Lung (tissue), 12 donors: Measurements from ENCODE around the gene C3orf52. TPM values are rescaled to one million over a fixed set of nuclear protein-coding genes. Genes with fewer than 3 reads are reported as not detected.
"Not testable (repeated sequence)": the region's sequence is repeated elsewhere in the genome, so short reads cannot be mapped to it uniquely, and the experiment has no call there.

Experiments
- ATAC-seq: fragments of 200-7000 bp; cut with Tn5 transposase; one replicate; pipeline ENCODE4 v1.9.1; 2020; ENCODE audit warnings: moderate number of reproducible peaks; ENCODE audit not compliant: insufficient read depth, low FRiP score
- DNase-seq, 3 donors: peaks; one replicate each; pipeline ENCODE4 v3.0.0-alpha.2; 2013 to 2017
- H3K27ac ChIP-seq, 2 donors: one replicate each; pipeline ENCODE4 v1.5.1; 2013; ENCODE audit warnings: mild to moderate bottlenecking in 2 of 2, moderate library complexity in 2 of 2, control low read depth in 1 of 2, inconsistent platforms in 1 of 2, low read depth in 1 of 2, low read length in 1 of 2
- H3K27me3 ChIP-seq, 3 donors: one replicate each; pipeline ENCODE4 v1.5.1; 2013; ENCODE audit warnings: low read length in 2 of 3; ENCODE audit not compliant: control insufficient read depth in 3 of 3, insufficient read depth in 3 of 3
- H3K36me3 ChIP-seq, 4 donors: one replicate each; pipeline ENCODE4 v1.5.1; 2013; ENCODE audit warnings: low read length in 4 of 4, mild to moderate bottlenecking in 1 of 4, moderate library complexity in 1 of 4; ENCODE audit not compliant: control insufficient read depth in 4 of 4, insufficient read depth in 4 of 4
- H3K4me1 ChIP-seq, 5 donors: one replicate each; pipeline ENCODE4 v1.5.1; 2013; ENCODE audit warnings: low read length in 5 of 5, mild to moderate bottlenecking in 2 of 5, moderate library complexity in 1 of 5; ENCODE audit not compliant: control insufficient read depth in 5 of 5, insufficient read depth in 5 of 5
- H3K4me3 ChIP-seq: one replicate; pipeline ENCODE4 v1.5.1; 2013; ENCODE audit warnings: mild to moderate bottlenecking, control low read depth, moderate library complexity
- H3K9ac ChIP-seq, 2 donors: one replicate each; pipeline ENCODE4 v1.5.1; 2013; ENCODE audit warnings: low read length in 2 of 2, control low read depth in 1 of 2; ENCODE audit not compliant: insufficient read depth in 1 of 2
- H3K9me3 ChIP-seq, 4 donors: one replicate each; pipeline ENCODE4 v1.5.1; 2013; ENCODE audit warnings: low read length in 3 of 4, mild to moderate bottlenecking in 1 of 4, moderate library complexity in 1 of 4; ENCODE audit not compliant: control insufficient read depth in 4 of 4, insufficient read depth in 3 of 4
- CTCF ChIP-seq: IDR thresholded peaks from 2 replicates; pipeline ENCODE4 v1.5.1; 2012; ENCODE audit warnings: mild to moderate bottlenecking; ENCODE audit errors: control extremely low read depth, extremely low read depth
- WGBS, 2 donors: extraction: QIAGEN DNeasy Blood & Tissue Kit; methylation state at CpG; one replicate each; pipeline ENCODE4 v1.1.7; 2013; 5-methylcytosine and 5-hydroxymethylcytosine counted together
- polyA plus RNA-seq, 2 donors: library from polyadenylated mRNA; stranded (reverse); fragments of 200-250 nt; gene quantifications; one replicate each; pipeline ENCODE4 v1.2.1, GENCODE V29; 2013
- total RNA-seq, 2 donors: library from RNA; depleted of rRNA in 1 of 2; stranded (reverse); fragments of >200 nt in 1 of 2; gene quantifications; one replicate each; pipeline ENCODE4 v1.2.1, GENCODE V29; 2014 to 2021
- donor health status: control.
- donor health status: control.
- donor health status: Bipolar disorder and iron deficiency.
- donor health status: healthy.
- donor health status: DM: yes; HTN: yes; CAD: no.

C3orf52 gene
- total and polyA plus RNA-seq, 4 donors, result 6.5 to 22.4 (median 14.5) TPM

DNA sequence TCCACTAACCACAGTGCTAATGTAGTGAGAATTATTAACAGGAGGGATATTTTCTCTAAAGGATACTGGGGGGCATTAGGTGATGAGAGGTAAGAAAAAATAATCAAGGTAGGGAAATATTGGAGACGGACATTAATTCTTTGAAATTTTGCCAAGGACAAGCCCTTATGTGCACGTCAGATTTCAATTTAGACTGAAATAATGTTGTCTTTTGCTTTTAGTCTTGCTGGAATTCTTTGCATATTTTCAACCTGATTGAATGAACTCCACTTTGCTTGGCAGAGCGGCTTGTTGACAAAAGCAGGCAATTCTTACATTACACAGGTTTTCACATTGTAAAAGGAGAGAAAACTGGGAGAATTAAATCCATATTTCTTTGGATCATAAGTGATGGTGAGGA is 25.0 kb upstream of the C3orf52 start:
- Histone ChIP-seq H3K9me3 (no peaks in the 10 kb centered on the region), H3K36me3 (no peaks in the 10 kb centered on the region), H3K27me3 (no peaks in the 10 kb centered on the region), H3K27ac (no peak overlapping the region), H3K9ac (no peak overlapping the region), H3K4me1 (no peaks in the 10 kb centered on the region), H3K4me3 (no peak overlapping the region)
- WGBS, 2 donors, result 53 to 81% methylated on average over 3 of the region's 3 CpGs
- TF ChIP-seq CTCF, result no peak
- peak in 2 of 3 donors; percentile 31 to 53 for DNase-seq
- no peak for ATAC-seq

GRCh38 chr3:112072387-112073060 is 13.7 kb upstream of the C3orf52 start:
- DNase-seq, H3K36me3 ChIP-seq, H3K9me3 ChIP-seq, H3K4me3 ChIP-seq, H3K27ac ChIP-seq, ATAC-seq, H3K27me3 ChIP-seq, H3K4me1 ChIP-seq, H3K9ac ChIP-seq: not testable (repeated sequence)
- 64 to 75% methylated on average over 8 of the region's 8 CpGs for whole genome bisulfite sequencing, 2 donors

GRCh38 chr3:112074006-112074405 is 12.2 kb upstream of the C3orf52 start:
- 90 to 96% methylated on average over 2 of the region's 2 CpGs for WGBS, 2 donors
- Histone ChIP-seq H3K9me3 (peaks cover 0 to 2% (median 0%) of the 10 kb centered on the region in 4 donors), H3K27me3 (peaks cover 0 to 3% (median 0%) of the 10 kb centered on the region in 3 donors), H3K36me3 (no peaks in the 10 kb centered on the region), H3K9ac (no peak overlapping the region), H3K27ac (no peak overlapping the region), H3K4me1 (peaks cover 0 to 2% (median 0%) of the 10 kb centered on the region in 5 donors), H3K4me3 (no peak overlapping the region)
- ATAC-seq, result no peak
- DNase-seq, result no peak
- TF ChIP-seq CTCF, result no peak

GRCh38 chr3:112074616-112075497 is 11.3 kb upstream of the C3orf52 start:
- peaks cover 0 to 2% (median 0%) of the 10 kb centered on the region in 5 donors for H3K4me1 ChIP-seq
- peaks cover 0 to 2% (median 0%) of the 10 kb centered on the region in 4 donors for H3K9me3 ChIP-seq
- ATAC-seq (peak; percentile 88), DNase-seq (peak in 1 of 3 donors; percentile 37)
- H3K4me3 ChIP-seq, result no peak overlapping the region
- TF ChIP-seq CTCF, result no peak
- H3K27me3 ChIP-seq, result peaks cover 0 to 3% (median 0%) of the 10 kb centered on the region in 3 donors
- WGBS, 2 donors, result 47 to 64% methylated on average over 6 of the region's 6 CpGs
- H3K9ac ChIP-seq, result no peak overlapping the region
- peak overlapping the region in 1 of 2 donors; percentile 72 for H3K27ac ChIP-seq
- no peaks in the 10 kb centered on the region for H3K36me3 ChIP-seq
